Activated CD4-positive, alpha-beta T cell treated with anti-CD3 and anti-CD28 coated beads, Interleukin-2, amount 50 U/mL, for 16 hours (primary cell): ENCODE results near the gene SEC11A.
A peak's percentile ranks its signal among the peaks of the same experiment; 100 is the strongest.

Experiments used
- DNase-seq: peaks from one replicate; pipeline ENCODE4 v3.0.0-alpha.2; 2020

The SEC11A gene

GRCh38 chr15:84634228-84634837 lies 81.6 kb downstream of the SEC11A start:
- no peak for DNase-seq

DNA sequence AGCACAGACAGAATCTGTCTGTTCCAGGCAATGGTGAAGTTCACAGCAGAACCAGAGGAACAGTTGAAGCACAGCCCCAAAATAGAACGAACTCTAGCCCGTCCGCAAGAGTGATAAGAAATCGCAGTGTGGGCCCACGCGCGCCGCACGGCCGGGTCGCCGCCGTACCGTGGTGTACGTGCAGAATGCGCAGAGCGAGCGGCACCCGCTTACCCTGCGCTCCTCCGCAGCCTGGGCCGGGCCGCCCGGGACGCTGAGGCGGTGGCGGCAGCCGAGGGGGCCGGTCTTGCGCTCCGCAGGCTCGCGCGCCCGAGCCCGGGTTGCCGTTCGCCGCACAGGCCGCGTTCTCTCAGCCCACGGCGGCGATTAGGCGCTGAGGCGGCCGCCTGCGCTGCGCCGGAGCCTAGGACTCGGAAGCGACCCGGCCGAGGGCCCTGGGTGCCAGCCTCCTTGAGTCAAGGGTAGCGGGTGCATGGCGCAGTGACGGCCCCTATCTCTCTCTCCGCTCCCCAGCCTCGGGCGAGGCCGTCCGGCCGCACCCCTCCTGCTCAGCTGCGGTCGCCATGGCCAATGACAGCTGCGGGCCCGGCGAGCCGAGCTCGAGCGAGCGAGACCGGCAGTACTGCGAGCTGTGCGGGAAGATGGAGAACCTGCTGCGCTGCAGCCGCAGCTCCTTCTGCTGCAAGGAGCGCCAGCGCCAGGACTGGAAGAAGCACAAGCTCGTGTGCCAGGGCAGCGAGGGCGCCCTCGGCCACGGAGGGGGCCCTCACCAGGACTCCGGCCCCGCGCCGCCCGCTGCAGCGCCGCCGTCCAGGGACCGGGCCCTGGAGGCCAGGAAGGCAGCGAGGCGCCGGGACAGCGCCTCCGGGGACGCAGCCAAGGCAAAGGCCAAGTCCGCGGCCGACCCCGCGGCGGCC lies 82.4 kb downstream of the SEC11A start:
- DNase-seq = peak; percentile 70

GRCh38 chr15:84631706-84632272 lies 84.2 kb downstream of the SEC11A start:
- DNase-seq = no peak

DNA sequence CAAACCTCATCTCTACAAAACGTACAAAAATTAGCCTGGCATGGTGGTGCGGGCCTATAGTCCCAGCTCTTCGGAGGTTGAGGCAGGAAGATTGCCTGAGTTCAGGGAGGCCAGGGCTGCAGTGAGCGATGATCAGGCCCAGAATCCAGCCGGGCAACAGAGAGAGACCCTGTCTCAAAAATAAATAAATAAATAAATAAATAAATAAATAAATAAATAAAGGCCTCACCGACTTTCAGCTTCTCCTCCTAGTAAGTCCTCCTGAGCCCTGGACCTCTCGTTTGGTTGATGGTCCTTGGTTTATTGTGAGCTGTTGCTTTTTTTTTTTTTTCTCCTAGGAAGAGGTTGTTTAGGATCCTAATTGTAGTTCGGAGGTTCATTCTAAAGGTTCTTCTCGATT lies 86.9 kb downstream of the SEC11A start:
- DNase-seq = no peak

DNA sequence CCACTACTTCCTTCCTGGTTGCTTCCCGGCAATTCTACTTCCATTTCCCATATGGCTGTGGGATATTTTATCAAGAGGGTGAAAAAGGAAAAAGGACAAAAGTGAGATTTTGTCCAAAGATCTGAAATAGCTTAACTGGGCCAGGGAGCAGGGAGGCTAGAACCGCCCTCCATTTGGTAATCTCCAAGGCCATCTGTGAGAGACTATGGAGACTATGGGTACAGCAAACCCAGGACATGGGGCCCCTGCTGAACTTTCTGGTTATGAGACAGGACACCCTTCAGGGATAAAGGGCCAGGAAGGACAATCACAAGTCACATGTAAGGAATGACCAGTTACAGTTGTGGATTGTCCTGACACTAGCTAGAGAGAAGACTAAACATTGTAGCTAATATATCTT lies 90.8 kb downstream of the SEC11A start:
- no peak for DNase-seq

- no peak for DNase-seq
These were observed 91.6 kb downstream of the SEC11A start for GRCh38 chr15:84624359-84624758.

DNA sequence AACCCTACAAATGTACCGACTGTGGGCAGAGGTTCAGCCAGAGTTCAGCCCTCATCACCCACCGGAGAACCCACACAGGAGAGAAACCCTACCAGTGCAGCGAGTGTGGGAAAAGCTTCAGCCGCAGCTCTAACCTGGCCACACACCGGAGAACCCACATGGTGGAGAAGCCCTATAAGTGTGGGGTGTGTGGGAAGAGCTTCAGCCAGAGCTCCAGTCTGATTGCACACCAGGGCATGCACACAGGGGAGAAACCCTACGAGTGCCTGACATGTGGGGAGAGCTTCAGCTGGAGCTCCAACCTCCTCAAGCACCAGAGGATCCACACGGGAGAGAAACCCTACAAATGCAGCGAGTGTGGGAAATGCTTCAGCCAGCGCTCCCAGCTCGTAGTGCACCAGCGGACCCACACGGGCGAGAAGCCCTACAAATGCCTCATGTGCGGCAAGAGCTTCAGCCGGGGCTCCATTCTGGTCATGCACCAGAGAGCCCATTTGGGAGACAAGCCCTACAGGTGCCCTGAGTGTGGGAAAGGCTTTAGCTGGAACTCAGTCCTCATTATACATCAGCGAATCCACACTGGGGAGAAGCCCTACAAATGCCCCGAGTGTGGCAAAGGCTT lies 94.5 kb downstream of the SEC11A start:
- DNase-seq = no peak

GRCh38 chr15:84620626-84621025 lies 95.3 kb downstream of the SEC11A start:
- no peak for DNase-seq
